Osteoblast (primary cell): ENCODE data around the gene COG7. TPM values are rescaled to one million over a fixed set of nuclear protein-coding genes. Genes with fewer than 3 reads are reported as not detected.
"Not testable (repeated sequence)": the region's sequence is repeated elsewhere in the genome, so short reads cannot be mapped to it uniquely, and the experiment has no call there.

Source experiments
- DNase-seq: peaks from one replicate; pipeline ENCODE4 v3.0.0; 2011; ENCODE audit warnings: low spot score, mixed read lengths; ENCODE audit not compliant: insufficient read length; ENCODE audit errors: missing footprints
- H2AFZ ChIP-seq: 2 replicates; pipeline ENCODE4 v1.6.0; 2011; ENCODE audit warnings: mild to moderate bottlenecking, low read length
- H3K27ac ChIP-seq: 2 replicates; pipeline ENCODE4 v1.5.1; 2011; ENCODE audit warnings: mild to moderate bottlenecking, low read depth, low read length, moderate library complexity
- H3K27me3 ChIP-seq: 2 replicates; pipeline ENCODE4 v1.6.0; 2012; ENCODE audit warnings: mild to moderate bottlenecking, control low read depth, inconsistent platforms, low read length, moderate library complexity; ENCODE audit not compliant: insufficient read depth
- H3K36me3 ChIP-seq: 2 replicates; pipeline ENCODE4 v1.5.1; 2011; ENCODE audit warnings: mild to moderate bottlenecking, low read length, control low read depth, moderate library complexity; ENCODE audit not compliant: insufficient read depth
- H3K4me1 ChIP-seq: 2 replicates; pipeline ENCODE4 v1.5.1; 2011; ENCODE audit warnings: mild to moderate bottlenecking, low read length, control low read depth, moderate library complexity; ENCODE audit not compliant: insufficient read depth
- H3K4me2 ChIP-seq: 2 replicates; pipeline ENCODE4 v1.6.0; 2011; ENCODE audit warnings: mild to moderate bottlenecking, low read length; ENCODE audit not compliant: insufficient read depth
- H3K4me3 ChIP-seq: fragments of 200-600 bp; sonication (generic); 3 replicates; pipeline ENCODE4 v1.5.1; 2012; ENCODE audit warnings: mild to moderate bottlenecking, low read length, inconsistent platforms; ENCODE audit not compliant: insufficient read depth
- H3K79me2 ChIP-seq: 2 replicates; pipeline ENCODE4 v1.6.0; 2012; ENCODE audit warnings: mild to moderate bottlenecking, low read length, control low read depth, inconsistent platforms; ENCODE audit not compliant: insufficient read depth
- H3K9me3 ChIP-seq: 2 replicates; pipeline ENCODE4 v1.5.1; 2011; ENCODE audit warnings: low read depth, low read length, control low read depth
- H4K20me1 ChIP-seq: 2 replicates; pipeline ENCODE4 v1.6.0; 2012; ENCODE audit warnings: mild to moderate bottlenecking, low read length, control low read depth; ENCODE audit not compliant: insufficient read depth
- total RNA-seq: library from RNA; depleted of rRNA; stranded (reverse); fragments of >200 nt; gene quantifications from 2 replicates; pipeline ENCODE4 v1.2.3, GENCODE V29; 2012
- TF ChIP-seq, protein P1 (sequence below): IDR thresholded peaks from 2 replicates; pipeline ENCODE4 v1.5.1; 2011; ENCODE audit warnings: mild to moderate bottlenecking, low read depth, low read length, moderate library complexity; ENCODE audit errors: extremely low read depth

COG7 gene
- total RNA-seq, 1 donor = 17.0 TPM

DNA sequence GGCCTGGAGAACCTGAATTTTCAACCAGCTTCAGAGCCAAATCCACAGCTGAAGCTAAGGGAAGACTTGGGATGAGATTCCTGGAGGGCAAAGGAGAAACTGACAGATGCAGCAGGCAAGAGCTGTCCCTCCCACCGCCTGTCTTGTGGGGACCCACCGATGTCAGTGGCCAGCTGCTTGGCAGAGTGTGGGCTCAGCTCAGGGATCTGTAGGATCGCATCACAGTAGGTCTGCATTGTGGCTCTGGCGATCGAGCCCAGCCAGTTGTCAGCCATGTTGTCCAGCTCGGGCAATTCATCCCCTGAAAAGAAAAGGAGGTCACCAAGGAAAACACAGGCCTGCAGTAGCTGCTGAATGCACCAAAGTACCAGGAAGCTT, 60.8 kb downstream of the COG7 start:
- Histone ChIP-seq H3K4me1 (no peaks in the 10 kb centered on the region), H4K20me1 (peaks cover 2% of the 10 kb centered on the region), H3K4me2 (no peak overlapping the region), H3K79me2 (no peaks in the 10 kb centered on the region), H3K9me3 (no peaks in the 10 kb centered on the region), H3K4me3 (no peak overlapping the region), H3K36me3 (peaks cover 53% of the 10 kb centered on the region), H3K27me3 (no peaks in the 10 kb centered on the region), H3K27ac (no peak overlapping the region), H2AFZ (no peak overlapping the region)
- TF ChIP-seq, protein P1, sequence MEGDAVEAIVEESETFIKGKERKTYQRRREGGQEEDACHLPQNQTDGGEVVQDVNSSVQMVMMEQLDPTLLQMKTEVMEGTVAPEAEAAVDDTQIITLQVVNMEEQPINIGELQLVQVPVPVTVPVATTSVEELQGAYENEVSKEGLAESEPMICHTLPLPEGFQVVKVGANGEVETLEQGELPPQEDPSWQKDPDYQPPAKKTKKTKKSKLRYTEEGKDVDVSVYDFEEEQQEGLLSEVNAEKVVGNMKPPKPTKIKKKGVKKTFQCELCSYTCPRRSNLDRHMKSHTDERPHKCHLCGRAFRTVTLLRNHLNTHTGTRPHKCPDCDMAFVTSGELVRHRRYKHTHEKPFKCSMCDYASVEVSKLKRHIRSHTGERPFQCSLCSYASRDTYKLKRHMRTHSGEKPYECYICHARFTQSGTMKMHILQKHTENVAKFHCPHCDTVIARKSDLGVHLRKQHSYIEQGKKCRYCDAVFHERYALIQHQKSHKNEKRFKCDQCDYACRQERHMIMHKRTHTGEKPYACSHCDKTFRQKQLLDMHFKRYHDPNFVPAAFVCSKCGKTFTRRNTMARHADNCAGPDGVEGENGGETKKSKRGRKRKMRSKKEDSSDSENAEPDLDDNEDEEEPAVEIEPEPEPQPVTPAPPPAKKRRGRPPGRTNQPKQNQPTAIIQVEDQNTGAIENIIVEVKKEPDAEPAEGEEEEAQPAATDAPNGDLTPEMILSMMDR = no peak
- DNase-seq = no peak

DNA sequence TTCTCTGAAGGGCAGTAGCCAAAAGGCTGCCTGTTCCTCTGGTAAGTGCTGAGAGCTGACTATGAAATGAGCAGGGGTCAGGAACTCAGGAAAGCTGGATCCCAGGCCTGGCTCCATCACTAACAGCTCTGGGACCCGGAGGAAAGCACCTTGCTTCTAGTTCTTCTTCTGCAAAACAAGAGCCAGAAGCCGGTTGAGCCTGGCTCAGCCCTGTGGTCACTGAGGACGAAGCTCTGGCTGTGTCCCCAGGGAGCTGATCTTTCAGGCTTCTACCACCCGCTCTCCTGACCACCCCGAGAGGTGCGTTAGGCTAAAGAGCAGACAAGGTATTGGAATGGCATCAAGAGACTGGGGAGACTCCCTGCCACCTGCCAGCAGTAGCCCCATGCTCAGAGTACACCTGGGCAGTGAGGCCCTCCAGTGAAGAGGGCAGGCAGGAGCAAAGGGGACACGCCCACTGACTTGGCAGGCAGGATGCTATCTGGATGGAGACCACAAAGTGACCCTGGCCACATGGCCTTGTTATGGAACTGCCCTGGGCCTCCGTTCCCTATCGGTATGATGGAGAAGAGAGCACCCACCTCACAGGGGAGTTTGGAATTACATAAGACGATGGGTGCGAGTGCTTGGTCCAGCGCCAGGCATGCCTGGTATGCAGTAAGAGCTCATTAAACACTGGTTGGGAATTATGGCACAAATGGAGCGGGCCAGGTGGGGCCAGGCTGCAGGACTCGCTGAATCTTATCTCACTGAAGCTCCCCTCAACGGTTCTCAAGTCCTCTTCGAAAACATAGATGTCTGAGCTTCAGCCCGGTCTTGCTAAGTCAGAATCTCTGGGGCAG, 61.4 kb downstream of the COG7 start:
- no peak overlapping the region for H3K4me2 ChIP-seq
- no peaks in the 10 kb centered on the region for H3K79me2 ChIP-seq
- H2AFZ ChIP-seq = no peak overlapping the region
- H3K4me3 ChIP-seq = no peak overlapping the region
- H3K36me3 ChIP-seq = peaks cover 52% of the 10 kb centered on the region
- no peaks in the 10 kb centered on the region for H3K4me1 ChIP-seq
- no peak overlapping the region for H3K27ac ChIP-seq
- H4K20me1 ChIP-seq = peaks cover 2% of the 10 kb centered on the region
- no peak for DNase-seq
- H3K27me3 ChIP-seq = no peaks in the 10 kb centered on the region
- no peaks in the 10 kb centered on the region for H3K9me3 ChIP-seq
- TF ChIP-seq, protein P1 = no peak

- H2AFZ ChIP-seq, H3K4me3 ChIP-seq, H3K4me2 ChIP-seq, H3K9me3 ChIP-seq, H3K27me3 ChIP-seq, H3K27ac ChIP-seq, H3K4me1 ChIP-seq, DNase-seq, H3K79me2 ChIP-seq, H4K20me1 ChIP-seq: not testable (repeated sequence)
- peaks cover 43% of the 10 kb centered on the region for H3K36me3 ChIP-seq
Observed at GRCh38 chr16:23389936-23390335, 63.1 kb downstream of the COG7 start.

DNA sequence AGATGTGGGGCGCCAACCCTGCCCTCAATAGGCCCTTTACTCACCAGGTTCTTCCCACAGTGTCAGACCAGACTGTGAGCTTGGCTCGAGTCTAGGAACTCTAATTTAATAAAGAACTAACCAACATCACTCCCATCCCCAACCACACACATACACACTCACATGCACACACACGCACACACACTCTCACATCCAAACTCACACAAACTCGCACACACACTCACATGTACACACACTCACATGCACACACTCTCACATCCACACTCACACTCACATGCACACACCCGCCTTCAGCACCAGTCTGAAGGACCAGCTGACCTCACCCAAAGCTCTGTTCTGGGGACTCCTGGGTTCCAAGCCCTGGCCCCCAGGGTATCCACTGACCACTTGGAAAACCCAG, 63.8 kb downstream of the COG7 start:
- DNase-seq = no peak
- no peak overlapping the region for H3K4me3 ChIP-seq
- TF ChIP-seq, protein P1 = no peak

More for the DNA sequence above, 63.8 kb downstream of the COG7 start:
- Histone ChIP-seq H2AFZ (no peak overlapping the region), H4K20me1 (no peaks in the 10 kb centered on the region), H3K4me1 (no peaks in the 10 kb centered on the region), H3K36me3 (peaks cover 43% of the 10 kb centered on the region), H3K27me3 (no peaks in the 10 kb centered on the region), H3K27ac (no peak overlapping the region), H3K9me3 (no peaks in the 10 kb centered on the region), H3K79me2 (no peaks in the 10 kb centered on the region), H3K4me2 (no peak overlapping the region)
